Measurements from ENCODE around the gene NQO1.

NQO1 gene

DNA sequence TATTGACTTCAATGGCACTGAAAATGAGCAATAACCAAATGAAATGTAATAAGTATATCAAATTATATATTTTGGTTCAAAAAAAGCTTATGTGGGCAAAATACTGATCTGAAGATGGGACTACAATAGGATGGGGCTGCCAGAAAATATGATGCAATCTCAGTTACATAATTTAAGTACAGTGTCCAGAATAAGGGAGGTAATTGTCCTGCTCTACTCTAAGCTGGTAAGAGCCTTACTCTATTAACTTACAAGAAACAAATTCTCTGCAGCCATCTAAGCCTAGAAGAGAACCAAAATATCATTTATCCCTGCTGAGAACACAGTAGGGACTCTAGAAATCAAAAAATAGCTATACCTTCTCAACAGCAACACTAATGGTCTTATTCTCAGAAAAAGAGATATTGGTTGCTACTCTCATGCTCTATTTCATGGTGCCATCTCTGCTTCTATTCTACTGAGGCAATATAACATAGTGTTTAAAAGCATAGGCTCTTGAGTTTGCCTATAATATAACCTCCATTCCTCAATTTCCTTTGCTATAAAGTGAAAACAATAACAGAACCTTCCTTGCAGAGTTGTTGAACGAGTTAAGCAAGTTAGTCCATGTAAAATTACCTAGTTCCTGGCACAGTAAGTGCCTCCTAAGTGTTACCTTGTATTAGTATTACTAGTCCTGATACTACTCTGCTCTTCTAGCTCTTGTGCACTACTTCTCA lies 19.9 kb downstream of the NQO1 start:
- DNase-seq (ENCODE audit: low spot score) = no peak

DNA sequence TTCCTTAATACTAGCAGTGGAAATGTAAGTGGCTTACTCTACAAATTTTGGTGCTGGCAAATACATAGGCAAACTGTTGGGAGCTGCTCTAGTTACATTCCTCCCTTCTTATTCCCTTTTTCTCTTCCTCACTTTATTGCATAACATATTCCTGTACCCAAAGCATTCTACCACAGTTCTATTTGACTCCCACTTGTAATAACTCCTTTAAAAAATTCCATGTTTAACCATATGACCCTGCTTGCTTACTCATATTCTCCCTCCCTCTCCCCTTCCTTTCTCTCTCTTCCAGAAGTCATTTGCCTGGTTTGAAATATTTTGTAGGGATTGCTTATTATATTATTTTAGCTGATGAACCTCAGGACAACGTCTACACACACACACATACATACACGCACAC lies 22.7 kb downstream of the NQO1 start:
- no peak for DNase-seq (ENCODE audit: low spot score)

DNA sequence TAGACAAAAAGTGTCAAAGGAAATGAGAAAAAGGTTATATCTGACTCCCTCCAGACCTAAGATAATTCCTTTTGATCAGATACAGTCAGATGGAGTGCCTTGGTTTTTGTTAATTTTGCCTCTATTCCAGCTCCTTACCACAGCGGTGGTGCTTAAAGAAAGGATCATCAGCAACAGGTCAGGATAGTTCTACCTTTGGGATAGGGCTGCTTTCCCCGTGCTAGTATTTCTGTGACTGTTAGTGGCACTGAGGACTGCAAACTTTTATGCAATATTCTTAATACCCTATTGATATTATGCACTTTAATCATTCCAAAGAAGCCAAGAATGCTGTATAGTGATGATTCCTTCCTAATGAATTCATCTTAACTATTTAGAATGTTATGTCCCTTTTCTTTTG lies 24.5 kb downstream of the NQO1 start:
- no peak for DNase-seq (ENCODE audit: low spot score)

DNA sequence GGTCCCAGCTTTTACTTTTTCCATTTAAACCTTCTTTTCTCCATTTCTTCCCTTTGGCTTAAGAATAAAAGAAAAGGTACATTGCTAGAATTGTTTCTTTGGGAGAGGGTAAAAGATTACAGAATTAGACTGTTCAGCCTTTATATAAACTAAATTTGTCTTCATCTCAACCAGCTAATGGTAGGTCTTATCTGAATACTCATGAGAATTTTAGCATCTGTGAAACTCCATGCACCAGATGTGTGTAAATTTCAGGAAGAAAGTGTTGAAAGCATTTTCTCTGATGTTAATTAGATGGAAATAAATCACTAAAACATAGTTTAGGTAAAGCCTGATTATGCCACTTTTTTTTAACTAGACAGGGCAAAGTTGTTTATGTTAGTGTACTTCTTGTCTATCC lies 24.9 kb downstream of the NQO1 start:
- no peak for DNase-seq (ENCODE audit: low spot score)

DNA sequence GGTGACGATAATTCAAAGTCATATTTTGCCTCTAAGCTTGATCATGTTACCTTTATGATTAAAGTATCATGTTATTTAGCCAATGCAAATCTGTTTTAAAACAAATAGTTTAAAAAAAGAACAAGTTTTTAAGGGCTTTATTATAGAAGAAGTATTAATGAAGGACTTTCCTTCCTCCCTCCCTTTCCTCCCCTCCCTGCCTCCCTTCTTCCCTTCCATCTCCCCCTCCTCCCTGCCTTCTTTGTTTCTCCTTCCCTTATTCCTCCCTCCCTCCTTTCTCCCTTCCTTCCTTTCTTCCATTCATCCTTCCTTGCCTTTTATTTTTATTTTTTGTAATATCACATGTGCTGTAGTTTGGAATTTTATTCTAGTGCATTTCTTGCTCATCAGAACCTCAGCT lies 26.4 kb downstream of the NQO1 start:
- no peak for DNase-seq (ENCODE audit: low spot score)

DNA sequence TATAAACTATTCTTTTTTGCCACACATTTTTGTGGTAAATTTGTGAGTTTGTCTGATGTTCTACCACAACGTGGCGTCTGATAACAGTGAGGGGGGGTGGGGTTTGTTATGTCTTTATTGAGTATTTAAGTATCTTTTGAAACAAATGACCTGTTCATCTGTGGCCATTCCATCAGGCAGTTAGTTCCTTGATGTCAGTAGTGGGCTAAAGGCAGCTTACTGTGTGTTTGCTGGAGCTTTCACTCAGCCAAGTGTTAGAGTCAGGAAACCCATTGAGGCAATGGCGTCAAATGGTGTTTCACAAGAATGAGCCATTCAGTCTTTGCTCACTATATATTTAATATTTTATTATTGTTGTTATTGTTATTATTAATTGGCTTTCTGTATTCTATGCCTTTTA lies 28.0 kb downstream of the NQO1 start:
- DNase-seq (ENCODE audit: low spot score) = no peak

DNA sequence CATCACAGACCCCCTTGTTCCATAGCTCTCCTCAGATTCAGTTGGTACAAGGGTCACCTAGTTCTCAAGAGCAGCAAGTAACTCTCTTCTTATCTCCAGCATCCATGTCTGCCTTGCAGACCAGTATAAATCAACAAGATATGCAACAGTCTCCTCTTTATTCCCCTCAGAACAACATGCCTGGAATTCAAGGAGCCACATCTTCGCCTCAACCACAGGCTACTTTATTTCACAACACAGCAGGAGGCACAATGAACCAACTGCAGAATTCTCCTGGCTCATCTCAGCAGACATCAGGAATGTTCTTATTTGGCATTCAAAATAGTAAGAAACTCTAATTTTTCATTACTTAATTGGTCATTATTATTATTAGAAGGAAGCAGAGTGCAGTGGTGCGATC lies 32.4 kb downstream of the NQO1 start:
- no peak for DNase-seq (ENCODE audit: low spot score)

- no peak for DNase-seq (ENCODE audit: low spot score)
These were observed 34.1 kb downstream of the NQO1 start for GRCh38 chr16:69691980-69692911.

DNA sequence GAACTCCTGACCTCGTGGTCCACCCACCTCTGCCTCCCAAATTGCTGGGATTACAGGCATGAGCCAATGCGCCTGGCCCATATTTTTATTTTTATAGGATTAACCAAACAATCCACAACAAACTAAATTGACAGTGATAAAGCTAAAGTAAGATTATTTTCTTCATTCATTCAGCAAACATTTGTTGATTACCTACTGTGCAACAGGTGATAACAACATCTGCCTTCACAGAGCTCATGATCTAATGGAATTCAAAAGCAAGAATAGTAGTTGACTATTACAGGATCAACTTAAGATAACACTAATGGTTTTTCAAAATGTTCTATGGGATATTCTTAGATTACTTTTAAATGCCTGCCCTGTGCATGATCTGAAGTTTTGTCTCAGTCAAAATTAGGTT lies 37.8 kb downstream of the NQO1 start:
- DNase-seq (ENCODE audit: low spot score) = no peak

DNA sequence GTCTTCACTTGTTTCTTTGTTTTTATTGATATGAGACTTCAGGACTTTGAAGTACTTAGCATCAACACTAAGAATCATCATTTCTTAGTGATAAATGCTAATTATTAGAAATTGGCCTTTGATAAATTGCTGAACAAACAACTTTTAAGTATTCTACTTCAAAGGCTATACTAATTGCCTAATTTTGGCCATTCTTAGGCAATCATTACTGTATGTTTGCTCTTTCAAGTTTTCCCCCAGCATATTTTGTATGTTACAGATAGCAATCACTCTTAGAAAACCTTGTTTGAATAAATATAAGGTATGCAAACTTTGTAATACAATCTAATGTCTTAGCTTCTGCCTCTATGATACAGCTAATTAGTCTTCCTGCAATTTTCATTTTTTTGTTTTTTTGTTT lies 46.0 kb downstream of the NQO1 start:
- no peak for DNase-seq (ENCODE audit: low spot score)

GRCh38 chr16:69672998-69673713 lies 53.2 kb downstream of the NQO1 start:
- DNase-seq (ENCODE audit: low spot score) = no peak

GRCh38 chr16:69672315-69672997 lies 53.9 kb downstream of the NQO1 start:
- DNase-seq (ENCODE audit: low spot score) = no peak

DNA sequence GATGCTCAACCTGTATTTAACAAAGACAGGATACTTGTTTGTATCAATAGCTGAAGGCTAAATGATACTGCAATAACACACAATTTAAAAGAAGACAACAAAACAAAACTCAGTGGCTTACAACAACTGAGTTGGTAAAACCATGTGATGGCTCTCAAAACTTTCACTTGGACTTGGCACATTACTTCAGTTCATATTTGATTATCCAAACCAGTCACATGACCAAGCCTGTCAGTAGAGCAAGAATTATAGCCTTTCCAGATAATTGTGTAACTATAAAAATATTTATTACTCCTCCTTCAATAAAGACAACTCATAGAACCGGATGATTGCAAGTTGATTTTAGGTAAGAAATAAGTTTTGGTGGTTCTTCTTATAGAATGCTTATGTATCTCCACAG lies 56.8 kb downstream of the NQO1 start:
- no peak for DNase-seq (ENCODE audit: low spot score)

DNA sequence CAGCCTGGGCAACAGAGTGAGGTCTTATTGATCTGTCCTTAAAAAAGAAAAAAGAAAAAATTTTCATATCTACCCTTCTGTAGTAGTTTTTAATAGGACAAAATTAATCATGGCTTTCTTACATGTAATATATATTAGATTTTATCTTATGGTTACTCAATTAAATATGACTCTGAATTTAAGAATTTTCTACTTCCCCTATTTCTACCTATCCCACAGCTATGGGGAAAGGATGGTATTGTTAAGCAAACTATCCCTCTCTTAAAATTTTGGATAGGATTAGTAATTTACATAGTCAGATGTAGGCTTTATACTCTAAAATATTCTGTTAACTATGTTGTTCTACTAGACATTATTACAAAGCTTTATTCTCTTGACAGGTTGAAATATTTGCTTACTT lies 62.5 kb downstream of the NQO1 start:
- DNase-seq (ENCODE audit: low spot score) = no peak

GRCh38 chr16:69662901-69663300 lies 63.5 kb downstream of the NQO1 start:
- DNase-seq (ENCODE audit: low spot score) = no peak

DNA sequence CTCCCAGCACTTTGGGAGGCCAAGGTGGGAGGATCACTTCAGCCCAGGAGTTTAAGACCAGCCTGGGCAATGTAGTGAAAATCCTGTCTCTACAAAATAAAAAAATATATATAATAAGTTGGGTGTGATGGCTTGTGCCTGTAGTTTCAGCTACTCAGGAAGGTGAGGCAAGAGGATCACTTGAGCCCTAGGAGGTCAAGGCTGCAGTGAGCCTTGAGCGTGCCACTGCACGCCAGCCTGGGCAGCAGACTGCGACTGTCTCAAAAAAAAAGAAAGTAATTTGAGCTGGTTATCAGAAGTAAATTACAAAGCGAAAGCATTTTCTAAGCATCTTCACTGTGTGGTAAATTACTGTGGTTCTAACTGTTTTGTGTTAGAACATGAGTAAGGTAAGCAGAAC lies 66.2 kb downstream of the NQO1 start:
- no peak for DNase-seq (ENCODE audit: low spot score)
